ENCODE results near the gene RPUSD2.

Gene RPUSD2, protein sequence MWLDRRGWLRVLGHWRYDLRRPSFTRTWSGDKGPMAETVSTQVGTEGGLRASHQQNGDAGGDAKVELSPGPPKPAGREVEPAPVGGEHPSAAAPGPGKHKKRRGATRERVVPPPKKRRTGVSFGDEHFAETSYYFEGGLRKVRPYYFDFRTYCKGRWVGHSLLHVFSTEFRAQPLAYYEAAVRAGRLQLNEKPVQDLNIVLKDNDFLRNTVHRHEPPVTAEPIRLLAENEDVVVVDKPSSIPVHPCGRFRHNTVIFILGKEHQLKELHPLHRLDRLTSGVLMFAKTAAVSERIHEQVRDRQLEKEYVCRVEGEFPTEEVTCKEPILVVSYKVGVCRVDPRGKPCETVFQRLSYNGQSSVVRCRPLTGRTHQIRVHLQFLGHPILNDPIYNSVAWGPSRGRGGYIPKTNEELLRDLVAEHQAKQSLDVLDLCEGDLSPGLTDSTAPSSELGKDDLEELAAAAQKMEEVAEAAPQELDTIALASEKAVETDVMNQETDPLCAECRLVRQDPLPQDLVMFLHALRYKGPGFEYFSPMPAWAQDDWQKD

DNA sequence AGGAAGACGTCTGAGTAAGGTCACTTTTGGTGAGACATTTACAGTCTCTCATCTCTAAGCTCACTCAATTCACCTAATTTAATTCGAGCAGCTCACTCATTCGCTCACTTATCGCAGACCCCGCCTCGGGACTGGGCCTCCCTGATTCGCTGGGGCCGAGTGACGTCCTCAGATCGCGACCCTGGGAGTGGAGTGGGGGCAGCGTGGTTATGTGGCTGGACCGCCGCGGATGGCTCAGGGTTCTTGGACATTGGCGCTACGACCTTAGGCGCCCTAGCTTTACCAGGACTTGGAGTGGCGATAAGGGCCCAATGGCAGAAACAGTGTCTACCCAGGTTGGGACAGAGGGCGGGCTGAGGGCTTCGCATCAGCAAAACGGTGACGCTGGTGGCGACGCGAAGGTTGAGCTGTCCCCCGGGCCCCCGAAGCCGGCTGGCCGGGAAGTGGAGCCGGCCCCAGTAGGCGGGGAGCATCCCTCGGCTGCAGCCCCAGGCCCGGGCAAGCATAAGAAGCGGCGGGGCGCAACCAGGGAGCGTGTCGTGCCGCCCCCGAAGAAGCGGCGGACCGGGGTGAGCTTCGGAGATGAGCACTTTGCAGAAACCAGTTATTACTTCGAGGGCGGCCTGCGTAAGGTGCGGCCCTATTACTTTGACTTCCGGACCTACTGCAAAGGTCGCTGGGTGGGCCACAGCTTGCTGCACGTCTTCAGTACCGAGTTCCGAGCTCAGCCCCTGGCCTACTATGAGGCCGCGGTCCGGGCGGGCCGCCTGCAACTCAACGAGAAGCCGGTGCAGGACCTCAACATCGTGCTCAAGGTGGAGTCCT lies at the start of gene RPUSD2:
RPUSD2 (plus strand) TSS at position 171 of the 825 bp plus-strand sequence; CDS start at position 210, 39 bp downstream.
- peak; percentile 67 for DNase-seq

DNA sequence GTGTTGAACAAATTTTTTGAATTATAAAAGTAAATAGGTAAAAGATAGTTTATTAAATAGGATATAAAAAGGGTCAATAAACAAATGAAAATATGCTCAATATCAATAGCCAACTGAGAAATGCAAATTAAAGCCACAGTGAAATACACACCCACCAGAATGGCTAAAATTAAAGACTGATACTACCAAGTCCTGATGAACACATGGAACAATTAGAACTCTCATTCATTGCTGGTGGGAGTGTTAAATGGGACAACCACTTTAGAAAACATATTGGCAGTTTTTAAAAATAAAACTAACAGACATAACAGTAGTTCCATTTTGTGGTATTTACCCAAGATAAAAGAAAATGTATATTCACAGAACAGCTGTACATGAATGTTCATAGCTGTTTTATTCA lies 45.5 kb upstream of the RPUSD2 start:
- no peak for DNase-seq

DNA sequence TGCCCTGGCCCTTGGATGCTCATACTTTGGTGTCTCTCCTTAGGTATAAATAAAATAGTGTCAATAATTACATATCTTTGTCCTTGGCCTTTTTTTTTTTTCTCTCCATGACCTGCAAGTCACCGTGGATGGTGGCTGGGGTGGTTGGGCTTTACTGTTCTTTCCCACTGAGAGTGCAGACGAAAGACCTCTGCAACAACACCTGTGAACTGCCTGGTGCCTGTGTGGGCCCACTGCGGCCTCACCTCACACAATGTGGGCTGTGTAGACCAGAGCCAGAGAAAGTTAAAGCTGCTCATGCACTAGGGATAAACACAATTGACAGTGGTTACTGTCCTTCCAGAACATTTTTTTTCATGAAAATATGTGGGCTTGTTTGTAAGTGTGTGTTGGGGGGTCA lies 43.2 kb upstream of the RPUSD2 start:
- no peak for DNase-seq

DNA sequence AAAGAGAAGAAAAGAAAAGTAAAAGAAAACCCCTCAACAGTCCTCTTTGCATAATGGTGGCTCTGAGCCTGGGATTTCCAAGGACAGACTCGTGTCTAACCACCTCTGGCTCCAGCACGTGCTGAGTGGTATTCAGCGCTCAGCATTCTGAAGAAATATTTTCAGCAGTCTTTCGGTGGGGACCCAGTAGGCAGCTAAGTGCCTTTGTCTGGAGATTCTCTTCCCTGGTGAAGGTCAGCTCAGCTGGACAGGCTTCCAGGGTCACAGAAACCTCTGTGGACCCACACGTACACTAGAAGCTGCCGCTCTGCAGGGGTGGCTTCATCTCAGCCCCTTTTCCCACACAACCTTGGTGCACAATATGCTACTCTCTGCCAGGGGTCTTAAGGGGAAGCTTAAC lies 40.3 kb upstream of the RPUSD2 start:
- no peak for DNase-seq

DNA sequence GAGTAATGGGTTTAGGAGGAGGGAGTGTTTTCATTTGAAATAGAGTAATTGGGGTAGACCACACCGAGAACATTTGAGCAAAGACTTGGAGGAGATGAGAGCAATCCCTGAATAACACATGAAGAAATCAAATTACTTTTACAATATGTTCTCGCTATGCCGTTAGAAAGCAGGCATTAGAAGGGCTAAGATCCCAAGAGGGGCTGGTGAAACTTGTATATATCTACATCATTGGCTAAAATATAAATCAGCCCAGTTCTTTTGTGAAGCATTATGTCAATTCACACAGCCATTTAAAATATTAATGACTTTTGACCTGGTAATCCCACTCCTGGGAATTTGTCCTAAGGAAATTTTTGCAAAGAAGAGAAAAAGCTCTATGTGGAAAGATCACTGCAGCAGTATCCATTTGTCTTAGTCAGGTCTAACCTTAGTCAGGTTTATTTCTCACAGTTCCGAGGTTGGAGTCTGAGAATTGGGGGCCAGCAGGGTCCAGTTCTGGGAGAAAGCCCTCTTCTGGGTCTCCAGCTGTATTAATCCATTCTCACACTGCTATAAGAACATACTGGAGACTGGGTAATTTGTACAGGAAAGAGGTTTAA lies 35.2 kb upstream of the RPUSD2 start:
- no peak for DNase-seq

DNA sequence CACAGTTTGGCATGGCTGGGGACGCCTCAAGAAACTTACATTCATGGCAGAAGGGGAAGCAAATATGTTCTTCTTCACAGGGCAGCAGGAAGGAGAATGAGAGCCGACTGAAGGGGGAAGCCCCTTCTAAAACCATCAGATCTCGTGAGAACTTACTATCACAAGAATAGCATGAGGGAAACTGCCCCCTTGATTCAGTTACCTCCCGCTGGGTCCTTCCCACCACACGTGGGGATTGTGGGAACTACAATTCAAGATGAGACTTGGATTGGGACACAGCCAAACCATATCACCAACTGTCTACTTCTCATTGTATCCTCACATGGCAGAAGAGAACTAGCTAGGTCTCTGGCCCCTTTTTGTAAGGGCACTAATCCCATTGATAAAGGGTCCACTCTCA lies 34.7 kb upstream of the RPUSD2 start:
- no peak for DNase-seq

DNA sequence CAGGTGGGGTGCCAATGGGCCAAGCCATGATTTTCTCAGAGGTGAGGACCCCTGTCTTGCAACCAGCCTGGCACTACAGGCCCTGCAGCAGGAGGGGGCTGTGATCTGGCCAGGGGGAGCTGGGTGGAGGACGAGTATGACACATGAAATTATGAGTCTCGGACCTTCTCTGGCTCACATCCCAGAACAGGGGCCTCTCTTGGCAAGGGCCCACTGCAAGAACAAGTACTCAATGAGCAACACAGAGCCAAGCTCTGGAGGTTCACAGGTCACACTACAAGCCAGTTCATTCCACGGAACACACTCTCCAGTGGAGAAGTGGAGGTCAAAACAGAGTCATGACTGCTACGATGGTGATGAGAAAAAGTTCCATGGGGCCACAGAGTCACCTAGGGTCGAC lies 32.6 kb upstream of the RPUSD2 start:
- DNase-seq, result no peak

DNA sequence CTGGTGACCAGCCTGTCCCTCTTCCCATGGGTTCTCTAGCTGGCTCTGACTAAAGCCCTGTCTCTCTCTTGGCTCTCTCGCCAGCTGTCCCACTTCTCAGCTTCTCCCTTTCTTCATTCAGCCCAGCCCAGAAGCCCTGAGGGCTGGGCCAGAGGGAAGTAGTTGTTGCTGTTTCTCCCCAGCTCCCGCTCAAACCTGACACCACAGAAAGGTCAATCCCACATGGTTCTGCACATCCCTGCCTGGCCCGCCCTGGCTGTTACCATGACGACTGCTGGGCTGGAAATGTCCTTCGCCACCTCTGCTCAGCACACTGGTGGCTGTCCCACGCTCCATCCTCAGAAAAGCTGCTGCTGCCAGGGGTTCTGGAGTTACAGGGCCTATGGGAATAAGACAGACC lies 30.1 kb upstream of the RPUSD2 start:
- no peak for DNase-seq

DNA sequence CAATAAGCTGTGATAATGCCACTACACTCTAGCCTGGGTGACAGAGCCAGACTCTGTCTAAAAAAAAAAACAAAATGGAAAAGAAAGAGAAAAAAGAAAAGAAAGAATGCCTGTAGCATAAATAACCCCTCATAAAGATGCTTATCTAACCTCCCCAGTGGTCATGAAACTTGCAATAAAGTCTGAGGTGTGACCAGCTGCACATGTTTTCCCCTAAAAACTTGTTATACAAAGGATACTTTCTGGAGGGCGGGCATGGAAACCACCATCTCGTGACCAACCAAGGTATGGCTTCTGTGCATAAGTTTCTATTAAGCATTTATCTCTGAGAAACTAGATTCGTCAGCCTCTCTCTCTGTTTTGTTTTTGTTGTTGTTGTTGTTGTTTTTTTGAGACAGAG lies 26.0 kb upstream of the RPUSD2 start:
- DNase-seq, result no peak

DNA sequence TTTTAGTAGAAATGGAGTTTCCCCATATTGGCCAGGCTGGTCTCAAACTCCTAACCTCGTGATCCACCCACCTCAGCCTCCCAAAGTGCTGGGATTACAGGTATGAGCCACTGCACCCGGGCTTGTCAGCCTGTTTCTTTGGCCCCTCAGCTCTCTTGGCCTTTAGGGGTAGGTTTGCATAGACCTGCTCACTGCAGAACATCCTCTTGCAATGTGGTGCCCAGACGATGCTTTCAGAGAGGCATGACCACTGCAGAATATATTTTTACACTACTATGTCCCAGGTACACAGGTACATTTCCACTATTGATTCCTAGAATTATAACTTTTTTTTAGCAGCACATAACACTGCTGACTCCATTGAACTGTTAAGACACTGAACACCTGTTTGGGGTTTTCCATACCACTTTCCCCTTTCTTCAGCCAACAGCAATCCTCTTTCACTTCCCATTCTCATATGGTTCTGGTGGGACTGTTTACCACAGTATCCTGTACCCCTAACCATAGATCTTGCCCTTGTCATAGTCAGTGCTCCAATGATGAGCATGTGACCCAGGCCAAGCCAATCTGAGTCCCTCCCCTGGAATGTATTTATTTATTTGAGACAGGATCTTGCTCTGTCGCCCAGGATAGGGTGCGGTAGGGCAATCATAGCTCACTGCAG lies 25.3 kb upstream of the RPUSD2 start:
- DNase-seq, result no peak

DNA sequence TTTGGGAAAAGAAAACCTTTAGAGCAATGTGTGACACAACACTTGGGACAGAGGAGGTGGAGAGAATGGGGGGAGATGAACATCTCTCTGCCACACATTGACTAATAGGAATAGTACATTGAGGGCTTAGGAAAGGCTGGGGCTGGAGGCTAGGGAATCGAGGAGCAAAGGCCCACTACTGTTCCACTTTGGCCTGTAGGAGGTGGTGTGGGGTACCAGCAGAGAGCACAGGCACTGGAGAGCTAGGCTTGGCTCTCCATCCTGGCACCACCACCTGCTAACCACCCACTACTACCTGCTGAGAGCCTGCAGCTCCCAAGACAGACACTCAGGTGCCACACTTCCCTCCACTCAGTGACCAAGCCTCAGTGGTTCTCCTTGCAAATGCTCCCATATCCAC lies 23.6 kb upstream of the RPUSD2 start:
- no peak for DNase-seq

DNA sequence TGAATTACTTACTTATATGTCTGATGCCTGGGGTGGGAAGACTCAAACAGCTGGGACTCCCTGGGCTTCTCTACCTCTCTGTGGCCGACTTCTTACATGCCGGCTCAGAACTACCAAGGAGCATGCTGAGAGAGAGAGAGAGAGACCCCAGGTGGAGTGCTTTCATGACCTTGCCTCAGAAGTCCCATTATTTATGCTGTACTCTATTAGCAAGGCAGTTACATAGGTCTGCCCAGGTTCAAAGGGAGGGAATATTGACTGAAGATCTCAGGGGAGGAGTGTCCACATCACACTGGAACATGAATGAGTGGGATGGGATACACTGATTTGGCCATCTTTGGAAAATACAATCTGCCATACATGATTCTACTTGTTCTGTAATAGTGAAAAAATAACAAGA lies 20.5 kb upstream of the RPUSD2 start:
- no peak for DNase-seq

DNA sequence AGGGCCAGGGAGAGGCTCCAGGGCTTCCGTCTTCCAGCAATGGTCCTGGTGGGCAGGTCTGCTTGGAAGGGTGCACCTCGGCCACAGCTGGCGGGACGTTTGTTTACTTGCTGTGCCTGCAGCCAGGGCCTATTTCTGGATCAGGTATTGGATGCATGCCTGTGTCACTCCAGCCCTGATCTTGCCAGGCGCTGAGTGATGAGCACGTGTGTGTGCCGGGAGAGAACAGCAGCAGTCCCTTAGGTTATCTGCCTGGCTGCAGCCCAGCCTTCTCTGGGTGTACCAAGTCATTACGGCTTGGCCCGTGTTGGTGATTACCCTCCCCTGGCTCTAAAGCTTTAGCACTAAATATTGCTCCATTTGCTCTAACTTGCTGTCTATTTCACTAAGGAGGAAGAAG lies 19.2 kb upstream of the RPUSD2 start:
- no peak for DNase-seq

DNA sequence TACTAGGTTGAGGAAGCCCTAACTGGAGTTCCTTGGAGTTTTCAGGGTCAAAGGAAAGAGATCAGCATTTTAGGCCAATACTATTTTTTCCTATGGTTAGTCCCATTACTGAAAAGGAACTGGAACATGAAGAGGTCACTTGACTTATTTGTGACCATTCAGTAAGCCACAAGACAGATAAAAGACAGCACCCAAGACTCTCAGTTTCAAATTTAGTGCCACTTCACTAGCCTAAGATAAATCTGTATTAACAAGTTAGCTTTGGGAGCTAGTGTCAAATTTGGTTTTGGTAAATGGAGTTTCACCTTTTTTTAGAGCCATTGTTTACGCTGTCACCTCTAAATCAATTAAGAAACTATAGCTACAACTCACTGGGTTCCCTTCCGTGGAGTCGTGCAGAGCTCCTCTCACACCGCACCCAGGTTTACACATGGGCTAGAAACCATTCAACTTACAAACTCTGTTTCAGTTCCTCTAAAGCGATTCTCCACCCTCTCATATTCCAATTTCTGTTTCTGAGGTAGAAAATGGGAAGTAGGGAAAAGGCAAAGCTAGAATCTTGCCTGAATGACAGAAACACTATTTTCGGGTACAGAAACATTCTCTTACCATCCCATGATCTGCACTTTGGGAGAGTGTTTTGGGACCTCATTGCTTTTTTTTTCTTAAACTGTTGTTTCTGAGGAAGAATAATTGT lies 18.6 kb upstream of the RPUSD2 start:
- DNase-seq, result no peak

DNA sequence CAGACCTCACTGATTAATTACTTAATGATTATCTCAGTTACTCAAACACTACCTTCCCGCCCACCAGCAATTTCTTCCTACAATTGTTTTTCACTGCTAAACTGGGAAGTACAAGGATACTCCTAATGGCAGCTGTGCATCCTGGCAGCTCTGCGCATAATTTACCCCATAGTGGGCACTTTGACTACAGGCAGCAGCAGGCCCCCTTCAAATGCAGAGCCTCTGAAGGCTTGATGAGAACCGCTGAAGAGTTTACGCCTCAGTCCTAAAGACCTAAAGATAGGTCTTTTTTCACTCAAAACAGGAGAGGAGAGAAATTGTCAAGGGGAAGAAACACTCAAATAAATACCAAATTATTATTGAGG lies 15.0 kb upstream of the RPUSD2 start:
- DNase-seq, result no peak

DNA sequence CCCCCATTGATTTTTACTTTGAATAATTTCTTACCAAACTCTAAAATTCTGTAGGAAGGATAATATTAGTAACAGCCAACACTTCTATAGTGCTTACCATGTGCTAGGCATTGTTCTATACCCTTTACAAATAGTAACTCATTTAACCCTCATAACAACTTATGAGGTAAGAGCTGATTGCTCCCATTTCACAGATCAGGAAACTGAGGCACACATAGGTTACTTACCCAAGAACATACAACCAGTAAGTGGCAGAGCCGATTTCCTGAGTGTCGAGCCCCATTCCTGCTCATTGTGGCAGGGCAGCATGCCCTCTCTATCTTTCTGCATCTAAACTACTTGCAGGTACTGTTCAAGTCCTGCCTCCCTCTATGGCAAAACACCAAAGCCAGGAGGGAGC lies 13.2 kb upstream of the RPUSD2 start:
- DNase-seq, result no peak

DNA sequence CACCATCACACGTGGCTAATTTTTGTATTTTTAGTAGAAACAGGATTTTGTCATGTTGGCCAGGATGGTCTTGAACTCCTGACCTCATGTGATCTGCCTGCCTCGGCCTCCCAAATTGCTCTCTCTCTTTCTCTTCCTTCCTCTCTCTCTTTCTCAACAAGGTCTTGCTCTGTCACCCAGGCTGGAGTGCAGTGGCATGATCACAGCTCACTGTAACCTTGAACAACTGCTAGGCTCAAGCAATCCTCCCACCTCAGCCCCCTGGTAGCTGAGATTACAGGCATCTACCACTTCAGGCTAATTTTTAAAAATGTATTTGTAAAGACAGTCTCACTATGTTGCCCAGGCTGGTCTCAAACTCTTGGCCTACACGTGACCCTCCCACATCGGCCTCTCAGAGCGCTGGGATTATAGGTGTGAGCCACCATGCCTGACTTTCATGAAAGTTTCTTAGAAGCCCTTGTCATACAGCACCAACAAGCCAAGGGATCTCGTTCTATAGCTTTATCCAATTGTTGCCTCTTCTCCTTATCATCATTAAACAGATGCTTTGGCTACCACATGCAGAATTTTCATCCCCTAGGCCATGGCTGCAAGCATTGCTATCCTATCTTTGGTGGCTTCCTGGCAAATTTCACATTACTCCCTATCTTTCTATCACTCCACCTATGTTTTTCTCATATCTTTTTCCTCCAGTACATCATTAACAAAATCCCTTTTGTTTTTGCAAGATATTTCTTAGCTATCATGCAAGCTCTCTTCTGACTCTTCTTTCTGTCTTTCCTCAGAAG lies 10.0 kb upstream of the RPUSD2 start:
- no peak for DNase-seq

DNA sequence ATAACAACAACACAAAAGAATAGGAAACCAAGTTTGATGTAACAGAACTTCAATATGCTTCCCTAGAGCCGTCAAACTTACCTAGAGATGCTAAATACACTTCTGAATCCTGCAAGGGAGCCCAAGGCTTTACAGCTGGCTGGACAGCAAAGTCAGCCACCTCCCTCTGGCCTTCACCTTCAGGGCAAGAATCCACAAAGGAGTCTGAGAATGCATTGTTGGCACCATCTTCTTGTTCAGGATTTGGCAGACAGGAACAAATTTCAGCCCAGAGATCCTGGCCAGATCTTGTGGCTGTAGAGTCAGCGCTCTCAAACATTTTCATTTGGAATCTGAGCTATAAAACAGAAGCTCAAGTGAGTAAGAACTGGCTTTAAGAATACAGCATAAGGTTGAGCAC lies 6.4 kb upstream of the RPUSD2 start:
- DNase-seq, result no peak

DNA sequence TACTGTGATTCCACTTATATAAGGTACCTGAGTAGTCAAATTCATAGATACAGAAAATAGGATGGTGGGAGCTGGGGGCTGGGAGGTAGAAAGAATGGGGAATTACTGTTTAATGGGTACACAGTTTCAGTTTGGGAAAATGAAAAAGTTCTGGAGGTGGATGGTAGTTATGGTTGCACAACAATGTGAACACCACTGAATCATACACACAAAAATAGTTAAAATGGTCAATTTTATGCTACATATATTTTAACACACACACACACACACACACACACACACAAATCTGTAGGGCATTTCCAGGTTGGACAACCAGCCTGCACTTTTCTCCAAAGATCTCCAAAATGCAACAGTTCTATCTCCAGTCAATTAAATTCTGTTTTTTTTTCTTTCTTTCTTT lies 5.7 kb upstream of the RPUSD2 start:
- DNase-seq, result no peak

DNA sequence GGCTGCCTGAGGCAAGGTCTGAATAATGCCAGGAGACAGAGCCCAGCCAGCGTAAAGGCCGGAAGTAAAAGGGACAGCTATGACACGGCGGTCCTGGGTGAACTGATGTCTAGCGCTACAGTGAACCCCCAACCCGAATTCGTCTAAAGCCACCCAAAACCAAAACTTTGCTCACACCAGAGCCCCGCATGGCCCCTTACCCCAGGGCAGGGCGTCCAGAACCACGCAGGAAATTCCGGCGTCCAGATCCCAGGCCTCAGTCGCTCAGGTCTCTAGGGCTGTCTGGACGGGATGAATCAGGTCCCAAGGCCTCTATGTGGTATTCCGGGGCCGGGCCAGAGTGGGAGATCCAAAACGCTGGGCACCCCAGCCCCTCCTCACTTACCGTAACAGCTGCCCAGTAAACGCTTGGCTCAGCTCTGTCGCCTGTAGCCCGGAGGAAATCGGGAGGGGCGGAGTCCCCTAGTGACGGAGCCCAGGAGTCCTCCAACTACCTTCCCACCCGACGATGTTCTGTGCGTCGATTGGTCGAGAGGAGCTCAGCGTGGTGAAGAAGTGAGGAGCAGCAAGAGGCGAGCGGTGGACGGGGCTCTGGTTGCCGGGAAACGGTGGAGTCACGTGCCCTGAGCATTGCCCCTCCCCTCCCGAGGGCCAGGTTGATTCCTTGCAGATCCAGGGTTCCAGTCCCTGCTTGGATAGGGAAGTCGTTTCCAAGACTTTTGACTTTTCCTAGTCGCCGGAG lies 4.3 kb upstream of the RPUSD2 start, which contains the start of gene CCDC32:
CCDC32 (minus strand) TSS at position 452 of the 742 bp plus-strand sequence. CDS start 2,027 bp downstream, outside the sequence.
- peak; percentile 93 for DNase-seq

All from NCI-H1105 (cell line).